Measurements from ENCODE around the gene SP5. TPM values are rescaled to one million over a fixed set of nuclear protein-coding genes. Genes with fewer than 3 reads are reported as not detected.
"Not testable (repeated sequence)": the region's sequence is repeated elsewhere in the genome, so short reads cannot be mapped to it uniquely, and the experiment has no call there.

Gene SP5
- total RNA-seq, 1 donor from 2014 or later: 0.44 TPM

DNA sequence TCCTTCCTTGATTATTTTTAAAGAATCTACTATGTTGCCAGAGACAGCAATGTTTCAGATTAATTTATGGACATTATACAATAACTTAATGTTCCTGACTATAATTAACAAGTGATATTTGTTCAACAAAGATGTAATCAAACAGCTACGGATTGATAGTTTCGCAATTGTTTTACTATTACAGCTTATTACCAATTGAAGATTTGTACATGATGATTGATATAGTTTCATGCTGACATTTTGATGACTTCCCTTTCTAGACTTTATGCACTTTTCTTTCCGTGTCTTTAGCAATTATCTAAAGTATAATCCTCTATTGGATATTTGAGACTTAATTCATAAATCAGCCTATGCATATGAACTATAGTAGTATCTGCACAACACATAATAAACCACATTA, 6.5 kb downstream of the SP5 start:
- no peak overlapping the region for H3K4me3 ChIP-seq
- TF ChIP-seq, protein P1, sequence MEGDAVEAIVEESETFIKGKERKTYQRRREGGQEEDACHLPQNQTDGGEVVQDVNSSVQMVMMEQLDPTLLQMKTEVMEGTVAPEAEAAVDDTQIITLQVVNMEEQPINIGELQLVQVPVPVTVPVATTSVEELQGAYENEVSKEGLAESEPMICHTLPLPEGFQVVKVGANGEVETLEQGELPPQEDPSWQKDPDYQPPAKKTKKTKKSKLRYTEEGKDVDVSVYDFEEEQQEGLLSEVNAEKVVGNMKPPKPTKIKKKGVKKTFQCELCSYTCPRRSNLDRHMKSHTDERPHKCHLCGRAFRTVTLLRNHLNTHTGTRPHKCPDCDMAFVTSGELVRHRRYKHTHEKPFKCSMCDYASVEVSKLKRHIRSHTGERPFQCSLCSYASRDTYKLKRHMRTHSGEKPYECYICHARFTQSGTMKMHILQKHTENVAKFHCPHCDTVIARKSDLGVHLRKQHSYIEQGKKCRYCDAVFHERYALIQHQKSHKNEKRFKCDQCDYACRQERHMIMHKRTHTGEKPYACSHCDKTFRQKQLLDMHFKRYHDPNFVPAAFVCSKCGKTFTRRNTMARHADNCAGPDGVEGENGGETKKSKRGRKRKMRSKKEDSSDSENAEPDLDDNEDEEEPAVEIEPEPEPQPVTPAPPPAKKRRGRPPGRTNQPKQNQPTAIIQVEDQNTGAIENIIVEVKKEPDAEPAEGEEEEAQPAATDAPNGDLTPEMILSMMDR (IDR thresholded peaks at IDR 0.05; ENCODE audit: borderline replicate concordance): no peak
- peaks cover 83% of the 10 kb centered on the region for H3K27me3 ChIP-seq (ENCODE audit: low read depth)

DNA sequence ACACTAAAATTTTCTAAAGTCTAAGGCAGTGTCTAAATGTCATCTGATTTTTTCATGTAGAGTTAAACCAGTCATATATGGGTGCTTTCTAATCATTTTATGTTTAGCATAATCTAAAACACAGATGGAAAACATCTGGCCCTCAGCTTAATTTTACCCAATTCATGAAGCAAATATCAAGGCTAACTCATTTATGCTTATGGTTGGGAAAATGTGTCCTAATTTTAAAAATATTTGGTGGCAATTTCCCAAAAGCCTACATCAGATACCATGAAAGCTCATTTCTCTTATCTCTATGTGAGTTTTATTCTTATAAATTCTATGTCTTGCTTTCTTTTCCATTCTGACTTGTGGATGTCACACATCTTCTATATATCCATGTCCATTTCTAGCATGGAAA, 7.2 kb downstream of the SP5 start:
- Histone ChIP-seq H3K27ac (replicated peaks) (no peak overlapping the region), H3K27me3 (ENCODE audit: low read depth) (peaks cover 82% of the 10 kb centered on the region), H3K36me3 (no peaks in the 10 kb centered on the region), H3K9me3 (replicated peaks) (no peaks in the 10 kb centered on the region), H3K4me3 (no peak overlapping the region), H3K4me1 (peaks cover 4% of the 10 kb centered on the region)
- TF ChIP-seq, protein P1 (IDR thresholded peaks at IDR 0.05; ENCODE audit: borderline replicate concordance): no peak
- DNase-seq: no peak
- intact Hi-C loops (cut with micrococcal nuclease): no loop called here

More for the DNA sequence above, 6.5 kb downstream of the SP5 start:
- H3K9me3 ChIP-seq (replicated peaks): no peaks in the 10 kb centered on the region
- no peaks in the 10 kb centered on the region for H3K36me3 ChIP-seq
- no peak for DNase-seq
- intact Hi-C loops (cut with micrococcal nuclease): no loop called here
- H3K4me1 ChIP-seq: peaks cover 10% of the 10 kb centered on the region
- no peak overlapping the region for H3K27ac ChIP-seq (replicated peaks)

DNA sequence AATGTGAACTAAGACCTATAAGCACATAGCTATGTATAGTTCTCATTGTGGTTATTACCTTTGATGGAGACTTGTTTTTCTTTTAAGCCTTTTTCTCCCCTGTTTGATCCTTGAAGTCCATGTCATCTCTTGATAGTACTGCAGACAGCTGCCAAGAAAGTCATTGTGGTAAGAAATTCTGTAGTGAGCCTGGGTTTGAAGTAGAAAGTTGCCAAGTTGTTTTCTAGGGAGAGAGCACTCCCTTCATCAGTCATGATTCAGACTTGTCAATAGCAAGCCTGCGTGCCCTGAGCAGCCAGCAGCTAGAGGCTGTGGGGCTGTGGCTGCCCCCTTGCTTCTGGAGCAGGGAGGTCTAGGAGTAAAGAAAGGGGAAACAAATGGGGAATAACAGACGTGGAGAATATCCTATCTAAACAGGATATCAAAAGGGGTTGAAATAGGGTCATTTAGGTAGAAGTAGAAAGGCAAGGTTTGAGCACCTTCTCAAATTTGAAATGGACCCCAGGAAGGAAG, 8.4 kb downstream of the SP5 start:
- Histone ChIP-seq H3K4me3 (no peak overlapping the region), H3K36me3 (no peaks in the 10 kb centered on the region), H3K4me1 (no peaks in the 10 kb centered on the region), H3K27me3 (ENCODE audit: low read depth) (peaks cover 80% of the 10 kb centered on the region), H3K27ac (replicated peaks) (no peak overlapping the region), H3K9me3 (replicated peaks) (no peaks in the 10 kb centered on the region)
- no peak for DNase-seq
- intact Hi-C loops (cut with micrococcal nuclease): no loop called here
- TF ChIP-seq, protein P1 (IDR thresholded peaks at IDR 0.05; ENCODE audit: borderline replicate concordance): no peak

DNA sequence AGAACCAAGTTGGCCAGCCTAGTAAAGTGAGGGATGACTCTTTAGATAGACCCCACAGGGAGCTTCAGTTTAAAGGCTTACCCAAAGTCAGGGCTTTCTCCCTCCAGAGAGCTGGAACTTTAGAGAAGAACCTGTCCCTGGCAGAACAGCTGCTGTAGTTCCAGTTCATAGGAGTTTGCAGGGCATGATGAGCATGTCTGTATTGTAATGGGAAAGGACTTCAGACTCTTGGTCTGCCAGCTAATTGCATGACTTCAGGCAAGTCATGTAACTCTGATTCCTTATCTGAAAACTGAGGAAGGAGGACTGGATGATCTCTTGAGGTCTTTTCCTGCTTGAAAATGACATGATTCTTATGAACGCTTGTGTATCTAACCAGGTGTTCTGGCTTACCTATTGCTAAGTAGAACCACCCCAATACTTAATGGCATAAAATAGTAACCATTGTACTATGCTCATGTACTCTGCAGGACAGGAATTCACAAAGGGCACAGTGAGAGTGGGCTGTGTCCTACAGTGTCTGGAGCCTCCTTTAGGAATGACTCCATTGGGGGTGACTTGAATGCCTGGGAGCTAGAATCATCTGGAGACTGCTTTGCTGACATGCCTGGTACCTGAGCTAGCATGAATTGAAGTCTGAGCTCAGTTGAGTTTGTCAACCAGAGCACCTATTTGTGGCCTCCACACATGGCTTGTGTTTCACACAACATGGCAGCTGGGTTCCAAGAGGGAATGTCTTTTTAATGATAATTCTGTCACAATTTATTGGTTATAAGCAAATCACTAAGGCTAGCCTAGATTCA, 18.9 kb downstream of the SP5 start:
- intact Hi-C loops (cut with micrococcal nuclease): no loop called here
- no peak for DNase-seq
- Histone ChIP-seq H3K4me3 (no peak overlapping the region), H3K27ac (replicated peaks) (no peak overlapping the region), H3K27me3 (ENCODE audit: low read depth) (peaks cover 9% of the 10 kb centered on the region), H3K4me1 (no peaks in the 10 kb centered on the region), H3K9me3 (replicated peaks) (peaks cover 11% of the 10 kb centered on the region), H3K36me3 (no peaks in the 10 kb centered on the region)
- TF ChIP-seq, protein P1 (IDR thresholded peaks at IDR 0.05; ENCODE audit: borderline replicate concordance): no peak

DNA sequence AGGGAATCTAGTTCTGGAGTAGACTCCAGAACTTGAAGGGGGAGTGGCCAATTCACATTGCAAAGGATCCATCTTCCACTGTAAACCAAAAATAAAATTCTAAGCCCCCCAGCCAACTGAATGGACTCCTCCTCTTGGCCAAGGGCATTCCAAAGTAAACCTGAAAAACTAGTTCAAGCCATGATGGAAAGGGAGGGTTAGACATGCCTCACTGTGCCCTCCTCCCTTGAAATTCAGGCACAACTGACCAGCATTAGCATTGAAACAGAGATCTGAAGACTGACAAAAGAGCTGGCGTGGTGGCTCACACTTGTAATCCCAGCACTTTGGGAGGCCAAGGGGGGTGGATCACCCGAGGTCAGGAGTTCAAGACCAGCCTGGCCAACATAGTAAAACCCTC, 19.5 kb downstream of the SP5 start:
- DNase-seq; H3K4me1 ChIP-seq; intact Hi-C loops (cut with micrococcal nuclease); H3K4me3 ChIP-seq; H3K27ac ChIP-seq (replicated peaks); H3K36me3 ChIP-seq: not testable (repeated sequence)
- peaks cover 11% of the 10 kb centered on the region for H3K9me3 ChIP-seq (replicated peaks)
- peaks cover 14% of the 10 kb centered on the region for H3K27me3 ChIP-seq (ENCODE audit: low read depth)

DNA sequence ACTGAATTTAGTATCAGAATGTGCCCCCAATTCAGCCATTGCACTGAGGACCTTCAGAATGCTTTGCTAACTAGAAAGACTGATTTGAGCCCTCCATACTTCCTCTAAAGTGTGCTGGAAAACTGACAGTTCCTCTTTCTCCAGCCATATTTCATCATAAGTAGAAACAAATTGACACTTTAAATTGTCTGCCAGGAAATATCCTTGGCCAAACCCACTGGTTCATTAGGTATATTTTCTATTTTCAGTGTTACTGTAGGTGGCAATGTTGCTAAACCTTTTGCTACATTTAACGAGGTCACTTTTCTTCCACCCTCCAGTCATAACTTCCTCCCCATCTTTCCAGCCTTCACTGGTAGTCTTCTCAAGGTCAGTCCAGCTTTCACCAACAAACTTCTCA, 21.5 kb downstream of the SP5 start:
- H3K27ac ChIP-seq (replicated peaks): no peak overlapping the region
- intact Hi-C loops (cut with micrococcal nuclease): no loop called here
- DNase-seq: no peak
- TF ChIP-seq, protein P1 (IDR thresholded peaks at IDR 0.05; ENCODE audit: borderline replicate concordance): no peak
- H3K9me3 ChIP-seq (replicated peaks): peaks cover 11% of the 10 kb centered on the region
- no peaks in the 10 kb centered on the region for H3K36me3 ChIP-seq
- peaks cover 26% of the 10 kb centered on the region for H3K27me3 ChIP-seq (ENCODE audit: low read depth)
- H3K4me3 ChIP-seq: no peak overlapping the region
- no peaks in the 10 kb centered on the region for H3K4me1 ChIP-seq
